Gastroesophageal sphincter (tissue), 4 donors: ENCODE results near the gene MAGEB4. TPM values are rescaled to one million over a fixed set of nuclear protein-coding genes. Genes with fewer than 3 reads are reported as not detected.
"Not testable (repeated sequence)": the region's sequence is repeated elsewhere in the genome, so short reads cannot be mapped to it uniquely, and the experiment has no call there.

Source experiments
- ATAC-seq: fragments of 150-250 bp; one replicate; pipeline ENCODE4 v1.9.1; 2016; ENCODE audit warnings: mild to moderate bottlenecking, moderate library complexity
- H3K27ac ChIP-seq, 4 donors: fragments of 200-600 bp; sonication (generic) in 3 of 4; 1 replicate in 3 of 4; 2 replicates in 1 of 4; pipeline ENCODE4 v1.5.1; 2016 to 2019
- H3K27me3 ChIP-seq: fragments of 200-600 bp; sonication (generic); one replicate; pipeline ENCODE4 v1.5.1; 2019
- H3K36me3 ChIP-seq, 2 donors: fragments of 200-600 bp; sonication (generic); one replicate each; pipeline ENCODE4 v1.5.1; 2019; ENCODE audit warnings: control low read depth in 1 of 2
- H3K4me1 ChIP-seq, 3 donors: fragments of 200-600 bp; sonication (generic); 1 replicate in 2 of 3; 2 replicates in 1 of 3; pipeline ENCODE4 v1.5.1; 2016 to 2019; ENCODE audit warnings: control low read depth in 2 of 3
- H3K4me3 ChIP-seq, 2 donors: fragments of 200-600 bp; sonication (generic); one replicate each; pipeline ENCODE4 v1.5.1; 2019; ENCODE audit warnings: mild to moderate bottlenecking in 1 of 2, moderate library complexity in 1 of 2
- H3K9me3 ChIP-seq, 3 donors: fragments of 200-600 bp; sonication (generic); one replicate each; pipeline ENCODE4 v1.5.1; 2017 to 2019; ENCODE audit warnings: control low read depth in 2 of 3
- CTCF ChIP-seq, 4 experiments: fragments of 200-600 bp in 2 of 4; fragments of 450-650 bp in 2 of 4; sonication (generic) in 1 of 4; IDR thresholded peaks; one replicate each; pipeline ENCODE4 v1.5.1; 2017 to 2019; ENCODE audit warnings: antibody characterized with exemption in 4 of 4, mild to moderate bottlenecking in 2 of 4, moderate library complexity in 2 of 4
- EP300 ChIP-seq: sonication (generic); formaldehyde crosslinking; IDR thresholded peaks from one replicate; pipeline ENCODE4 v1.6.1; 2017; ENCODE audit warnings: antibody characterized with exemption, mild to moderate bottlenecking
- POLR2A ChIP-seq, 2 donors: fragments of 450-650 bp; IDR thresholded peaks; one replicate each; pipeline ENCODE4 v1.6.1; 2017; ENCODE audit warnings: antibody characterized with exemption in 2 of 2, mild to moderate bottlenecking in 2 of 2, moderate library complexity in 1 of 2
- POLR2AphosphoS5 ChIP-seq: sonication (generic); formaldehyde crosslinking; IDR thresholded peaks from one replicate; pipeline ENCODE4 v1.6.1; 2017; ENCODE audit warnings: antibody characterized with exemption
- WGBS, 2 donors: methylation state at CpG; one replicate each; pipeline ENCODE4 v1.1.5; 2018; ENCODE audit warnings: low coverage in 1 of 2; 5-methylcytosine and 5-hydroxymethylcytosine counted together
- total RNA-seq, 4 donors: library from RNA; depleted of rRNA; stranded (reverse); fragments of >200 nt; gene quantifications; one replicate each; pipeline ENCODE4 v1.1.0, GENCODE V29; 2016

The MAGEB4 gene
- not detected for total RNA-seq

DNA sequence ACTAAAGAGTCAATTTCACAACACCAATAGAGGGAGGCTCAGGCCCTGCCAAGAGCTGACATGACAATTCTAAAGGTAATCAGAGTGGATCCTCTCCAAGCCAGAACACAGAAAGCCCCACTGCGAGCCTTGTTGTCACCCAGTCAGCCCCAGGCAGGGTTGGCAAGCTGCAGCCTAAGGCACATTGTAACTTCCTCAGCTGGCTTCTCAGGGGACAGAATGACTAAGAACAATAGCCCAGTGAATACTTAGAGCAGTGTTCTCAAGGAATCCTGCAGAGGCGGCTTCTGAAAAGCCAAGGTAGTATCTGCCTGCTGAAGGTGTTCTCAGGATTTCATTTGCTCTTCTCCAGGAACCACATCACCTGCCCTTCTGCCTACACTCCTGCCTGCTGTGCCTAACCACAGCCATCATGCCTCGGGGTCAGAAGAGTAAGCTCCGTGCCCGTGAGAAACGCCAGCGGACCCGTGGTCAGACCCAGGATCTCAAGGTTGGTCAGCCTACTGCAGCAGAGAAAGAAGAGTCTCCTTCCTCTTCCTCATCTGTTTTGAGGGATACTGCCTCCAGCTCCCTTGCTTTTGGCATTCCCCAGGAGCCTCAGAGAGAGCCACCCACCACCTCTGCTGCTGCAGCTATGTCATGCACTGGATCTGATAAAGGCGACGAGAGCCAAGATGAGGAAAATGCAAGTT, at the start of gene MAGEB4:
MAGEB4 (plus strand) TSS at position 277 of the 692 bp plus-strand sequence; CDS start at position 413, 136 bp downstream.
- WGBS, 2 donors: 83 to 86% methylated on average over 2 of the region's 10 CpGs
- Histone ChIP-seq H3K27ac (no peak within 1 kb of the TSS), H3K36me3 (no peaks in the 10 kb centered on the region), H3K4me1 (no peaks in the 10 kb centered on the region), H3K4me3 (no peak within 1 kb of the TSS), H3K9me3 (no peaks in the 10 kb centered on the region), H3K27me3 (no peaks in the 10 kb centered on the region)
- ATAC-seq: no peak
- TF ChIP-seq CTCF (IDR thresholded peaks at IDR 0.05) (no peak), POLR2A (IDR thresholded peaks at IDR 0.05) (no peak), POLR2AphosphoS5 (no peak), EP300 (no peak)

- not testable (repeated sequence) for H3K27ac ChIP-seq, H3K27me3 ChIP-seq, ATAC-seq, H3K36me3 ChIP-seq, H3K9me3 ChIP-seq, H3K4me3 ChIP-seq, H3K4me1 ChIP-seq
- WGBS, 2 donors: 62 to 88% methylated on average over 4 to 6 of the region's 6 CpGs
These were observed 47.9 kb upstream of the MAGEB4 start for GRCh38 chrX:30193910-30194309.

DNA sequence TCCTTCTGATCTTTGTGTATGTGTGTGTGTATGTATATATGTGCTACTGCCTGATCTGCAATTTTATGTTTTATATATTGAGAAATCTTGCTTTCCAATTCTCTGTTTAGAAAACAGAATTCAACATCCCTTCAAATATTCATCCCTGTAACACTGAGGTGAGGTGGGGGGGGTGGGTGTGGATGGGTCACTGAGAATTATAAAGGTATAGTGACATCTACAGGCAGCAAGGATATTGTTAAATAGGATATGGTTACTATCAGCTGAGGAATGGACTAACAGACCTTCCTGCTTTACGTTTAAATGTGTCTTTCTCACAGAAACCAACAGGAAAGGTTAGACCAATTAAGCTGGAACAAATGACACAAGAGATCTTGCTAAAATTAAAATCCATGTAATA, 45.5 kb upstream of the MAGEB4 start:
- H3K4me3 ChIP-seq: no peak overlapping the region
- no peaks in the 10 kb centered on the region for H3K4me1 ChIP-seq
- TF ChIP-seq POLR2AphosphoS5 (no peak), CTCF (IDR thresholded peaks at IDR 0.05) (no peak), POLR2A (IDR thresholded peaks at IDR 0.05) (no peak), EP300 (no peak)
- ATAC-seq: no peak
- no peaks in the 10 kb centered on the region for H3K36me3 ChIP-seq
- H3K9me3 ChIP-seq: no peaks in the 10 kb centered on the region
- no peak overlapping the region for H3K27ac ChIP-seq
- WGBS, 2 donors: 13 to 14% methylated on average over 1 of the region's 1 CpG
- H3K27me3 ChIP-seq: no peaks in the 10 kb centered on the region

GRCh38 chrX:30212172-30212571, 29.6 kb upstream of the MAGEB4 start:
- no peak for TF ChIP-seq POLR2AphosphoS5
- TF ChIP-seq CTCF (IDR thresholded peaks at IDR 0.05): no peak
- no peak for TF ChIP-seq POLR2A (IDR thresholded peaks at IDR 0.05)
- no peak for TF ChIP-seq EP300
- Histone ChIP-seq H3K36me3 (no peaks in the 10 kb centered on the region), H3K4me3 (no peak overlapping the region), H3K27ac (no peak overlapping the region), H3K4me1 (no peaks in the 10 kb centered on the region), H3K27me3 (no peaks in the 10 kb centered on the region), H3K9me3 (no peaks in the 10 kb centered on the region)
- ATAC-seq: no peak
- 89% methylated on average over 2 of the region's 2 CpGs; no CpG with 5 or more reads in 1 of the 2 donors for WGBS, 2 donors

- 77 to 97% methylated on average over 7 to 10 of the region's 29 CpGs for WGBS, 2 donors
- Histone ChIP-seq H3K36me3 (no peaks in the 10 kb centered on the region), H3K27ac (no peak within 1 kb of the TSS), H3K9me3 (no peaks in the 10 kb centered on the region), H3K27me3 (no peaks in the 10 kb centered on the region), H3K4me1 (no peaks in the 10 kb centered on the region), H3K4me3 (no peak within 1 kb of the TSS)
- ATAC-seq: no peak
- TF ChIP-seq CTCF (IDR thresholded peaks at IDR 0.05): no peak
- TF ChIP-seq POLR2A (IDR thresholded peaks at IDR 0.05): no peak
- TF ChIP-seq POLR2AphosphoS5: no peak
- TF ChIP-seq EP300: no peak
These were observed 26.4 kb upstream of the MAGEB4 start, which contains the start of gene MAGEB2 for GRCh38 chrX:30215357-30215843. MAGEB2 (plus strand) TSS chrX:30215563; CDS start chrX:30218581, 3,018 bp downstream.
